Stimulated activated CD8-positive, alpha-beta memory T cell treated with anti-CD3 and anti-CD28 coated beads, Interleukin-12 subunit alpha, Interleukin-12 subunit beta, amount 100 ng/mL, for 24 hours (primary cell): ENCODE data around the gene ANKLE2.

ENCODE experiments used
- DNase-seq: peaks from one replicate; pipeline ENCODE4 v3.0.0-alpha.2; 2020; ENCODE audit errors: extremely low read depth

The ANKLE2 gene

GRCh38 chr12:132743831-132744230, 17.8 kb downstream of the ANKLE2 start:
- no peak for DNase-seq

GRCh38 chr12:132741620-132742019, 20.0 kb downstream of the ANKLE2 start:
- DNase-seq: no peak

GRCh38 chr12:132740652-132741051, 21.0 kb downstream of the ANKLE2 start:
- DNase-seq: no peak

GRCh38 chr12:132740313-132740646, 21.4 kb downstream of the ANKLE2 start:
- no peak for DNase-seq

- DNase-seq: no peak
Observed at GRCh38 chr12:132739600-132740312, 21.9 kb downstream of the ANKLE2 start.

- DNase-seq: no peak
Observed at GRCh38 chr12:132736913-132737312, 24.7 kb downstream of the ANKLE2 start.

GRCh38 chr12:132736378-132736777, 25.3 kb downstream of the ANKLE2 start:
- DNase-seq: no peak

- no peak for DNase-seq
Observed at GRCh38 chr12:132735496-132735895, 26.1 kb downstream of the ANKLE2 start.

- no peak for DNase-seq
Observed at GRCh38 chr12:132734206-132734605, 27.4 kb downstream of the ANKLE2 start.

GRCh38 chr12:132731574-132731973, 30.1 kb downstream of the ANKLE2 start:
- DNase-seq: no peak

- DNase-seq: no peak
Observed at GRCh38 chr12:132730353-132730752, 31.3 kb downstream of the ANKLE2 start.

GRCh38 chr12:132729541-132730320, 31.9 kb downstream of the ANKLE2 start:
- DNase-seq: no peak

GRCh38 chr12:132728502-132728901, 33.1 kb downstream of the ANKLE2 start:
- no peak for DNase-seq

GRCh38 chr12:132727091-132727794, 34.4 kb downstream of the ANKLE2 start:
- no peak for DNase-seq

- DNase-seq: no peak
Observed at GRCh38 chr12:132726386-132726785, 35.2 kb downstream of the ANKLE2 start.

- no peak for DNase-seq
Observed at GRCh38 chr12:132724506-132725241, 37.0 kb downstream of the ANKLE2 start.

GRCh38 chr12:132723764-132724140, 37.9 kb downstream of the ANKLE2 start:
- DNase-seq: no peak

- no peak for DNase-seq
Observed at GRCh38 chr12:132723015-132723763, 38.4 kb downstream of the ANKLE2 start.

GRCh38 chr12:132720606-132721345, 40.9 kb downstream of the ANKLE2 start:
- no peak for DNase-seq

GRCh38 chr12:132719954-132720324, 41.7 kb downstream of the ANKLE2 start:
- DNase-seq: no peak
